ENCODE results near the gene SOBP. TPM values are rescaled to one million over a fixed set of nuclear protein-coding genes. Genes with fewer than 3 reads are reported as not detected.

The SOBP gene
- total and polyA plus RNA-seq, 2 experiments from 2014 or later: 1.5 to 3.0 TPM

DNA sequence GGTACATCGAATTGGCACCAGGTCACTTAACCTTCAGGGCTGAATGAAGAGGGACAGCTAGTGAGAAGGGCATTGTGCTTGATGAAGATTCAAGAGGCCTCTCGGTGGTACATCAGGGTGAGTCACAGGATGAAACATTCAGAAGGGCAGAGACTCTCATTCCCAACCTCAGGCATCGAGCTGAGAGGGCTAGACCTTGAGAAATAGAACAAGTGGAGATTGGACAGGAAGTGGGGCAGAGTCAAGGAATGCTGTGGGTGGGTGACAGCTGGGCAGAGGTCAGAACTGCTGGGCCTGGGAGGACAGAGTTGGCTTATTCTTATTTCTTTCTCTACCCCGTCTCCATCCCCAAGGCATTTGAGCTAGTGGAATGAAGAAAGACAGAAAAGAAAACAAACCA is 208.2 kb downstream of the SOBP start:
- H3F3A ChIP-seq (replicated peaks; ENCODE audit: low read depth): no peaks in the 10 kb centered on the region
- Mint-ChIP-seq H3K36me3 (ENCODE audit: low read depth) (peaks cover 4% of the 10 kb centered on the region; the same call in 1 of the 3 replicates), H3K4me1 (peaks cover 27% of the 10 kb centered on the region), H3K27ac (no peak overlapping the region; the same call in 1 of the 2 replicates), H3K4me3 (no peak overlapping the region), H3K9me3 (peaks cover 8% of the 10 kb centered on the region; the same call in 2 of the 3 replicates), H3K27me3 (ENCODE audit: insufficient read depth, low read depth, poor library complexity) (peaks cover 5% of the 10 kb centered on the region)
- H3K4me2 ChIP-seq: no peak overlapping the region
- no peaks in the 10 kb centered on the region for H3K36me3 ChIP-seq (ENCODE audit: insufficient read depth)
- peaks cover 17% of the 10 kb centered on the region for H3K4me1 ChIP-seq (ENCODE audit: insufficient read depth)
- peaks cover 6% of the 10 kb centered on the region; the same call in 1 of the 2 replicates for H3K9me2 ChIP-seq (ENCODE audit: insufficient read depth)
- no peaks in the 10 kb centered on the region for H3K79me2 ChIP-seq (replicated peaks; ENCODE audit: insufficient read depth)
- TF ChIP-seq ZNF114 (CRISPR knock-in tag; IDR thresholded peaks at IDR 0.05) (no peak), ZNF331 (CRISPR knock-in tag; IDR thresholded peaks at IDR 0.05; ENCODE audit: low read depth) (no peak)
- TF ChIP-seq, protein P1, sequence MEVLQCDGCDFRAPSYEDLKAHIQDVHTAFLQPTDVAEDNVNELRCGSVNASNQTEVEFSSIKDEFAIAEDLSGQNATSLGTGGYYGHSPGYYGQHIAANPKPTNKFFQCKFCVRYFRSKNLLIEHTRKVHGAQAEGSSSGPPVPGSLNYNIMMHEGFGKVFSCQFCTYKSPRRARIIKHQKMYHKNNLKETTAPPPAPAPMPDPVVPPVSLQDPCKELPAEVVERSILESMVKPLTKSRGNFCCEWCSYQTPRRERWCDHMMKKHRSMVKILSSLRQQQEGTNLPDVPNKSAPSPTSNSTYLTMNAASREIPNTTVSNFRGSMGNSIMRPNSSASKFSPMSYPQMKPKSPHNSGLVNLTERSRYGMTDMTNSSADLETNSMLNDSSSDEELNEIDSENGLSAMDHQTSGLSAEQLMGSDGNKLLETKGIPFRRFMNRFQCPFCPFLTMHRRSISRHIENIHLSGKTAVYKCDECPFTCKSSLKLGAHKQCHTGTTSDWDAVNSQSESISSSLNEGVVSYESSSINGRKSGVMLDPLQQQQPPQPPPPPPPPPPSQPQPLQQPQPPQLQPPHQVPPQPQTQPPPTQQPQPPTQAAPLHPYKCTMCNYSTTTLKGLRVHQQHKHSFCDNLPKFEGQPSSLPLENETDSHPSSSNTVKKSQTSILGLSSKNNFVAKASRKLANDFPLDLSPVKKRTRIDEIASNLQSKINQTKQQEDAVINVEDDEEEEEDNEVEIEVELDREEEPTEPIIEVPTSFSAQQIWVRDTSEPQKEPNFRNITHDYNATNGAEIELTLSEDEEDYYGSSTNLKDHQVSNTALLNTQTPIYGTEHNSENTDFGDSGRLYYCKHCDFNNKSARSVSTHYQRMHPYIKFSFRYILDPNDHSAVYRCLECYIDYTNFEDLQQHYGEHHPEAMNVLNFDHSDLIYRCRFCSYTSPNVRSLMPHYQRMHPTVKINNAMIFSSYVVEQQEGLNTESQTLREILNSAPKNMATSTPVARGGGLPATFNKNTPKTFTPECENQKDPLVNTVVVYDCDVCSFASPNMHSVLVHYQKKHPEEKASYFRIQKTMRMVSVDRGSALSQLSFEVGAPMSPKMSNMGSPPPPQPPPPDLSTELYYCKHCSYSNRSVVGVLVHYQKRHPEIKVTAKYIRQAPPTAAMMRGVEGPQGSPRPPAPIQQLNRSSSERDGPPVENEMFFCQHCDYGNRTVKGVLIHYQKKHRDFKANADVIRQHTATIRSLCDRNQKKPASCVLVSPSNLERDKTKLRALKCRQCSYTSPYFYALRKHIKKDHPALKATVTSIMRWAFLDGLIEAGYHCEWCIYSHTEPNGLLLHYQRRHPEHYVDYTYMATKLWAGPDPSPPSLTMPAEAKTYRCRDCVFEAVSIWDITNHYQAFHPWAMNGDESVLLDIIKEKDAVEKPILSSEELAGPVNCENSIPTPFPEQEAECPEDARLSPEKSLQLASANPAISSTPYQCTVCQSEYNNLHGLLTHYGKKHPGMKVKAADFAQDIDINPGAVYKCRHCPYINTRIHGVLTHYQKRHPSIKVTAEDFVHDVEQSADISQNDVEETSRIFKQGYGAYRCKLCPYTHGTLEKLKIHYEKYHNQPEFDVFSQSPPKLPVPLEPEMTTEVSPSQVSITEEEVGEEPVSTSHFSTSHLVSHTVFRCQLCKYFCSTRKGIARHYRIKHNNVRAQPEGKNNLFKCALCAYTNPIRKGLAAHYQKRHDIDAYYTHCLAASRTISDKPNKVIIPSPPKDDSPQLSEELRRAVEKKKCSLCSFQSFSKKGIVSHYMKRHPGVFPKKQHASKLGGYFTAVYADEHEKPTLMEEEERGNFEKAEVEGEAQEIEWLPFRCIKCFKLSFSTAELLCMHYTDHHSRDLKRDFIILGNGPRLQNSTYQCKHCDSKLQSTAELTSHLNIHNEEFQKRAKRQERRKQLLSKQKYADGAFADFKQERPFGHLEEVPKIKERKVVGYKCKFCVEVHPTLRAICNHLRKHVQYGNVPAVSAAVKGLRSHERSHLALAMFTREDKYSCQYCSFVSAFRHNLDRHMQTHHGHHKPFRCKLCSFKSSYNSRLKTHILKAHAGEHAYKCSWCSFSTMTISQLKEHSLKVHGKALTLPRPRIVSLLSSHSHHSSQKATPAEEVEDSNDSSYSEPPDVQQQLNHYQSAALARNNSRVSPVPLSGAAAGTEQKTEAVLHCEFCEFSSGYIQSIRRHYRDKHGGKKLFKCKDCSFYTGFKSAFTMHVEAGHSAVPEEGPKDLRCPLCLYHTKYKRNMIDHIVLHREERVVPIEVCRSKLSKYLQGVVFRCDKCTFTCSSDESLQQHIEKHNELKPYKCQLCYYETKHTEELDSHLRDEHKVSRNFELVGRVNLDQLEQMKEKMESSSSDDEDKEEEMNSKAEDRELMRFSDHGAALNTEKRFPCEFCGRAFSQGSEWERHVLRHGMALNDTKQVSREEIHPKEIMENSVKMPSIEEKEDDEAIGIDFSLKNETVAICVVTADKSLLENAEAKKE (CRISPR knock-in tag; IDR thresholded peaks at IDR 0.05): no peak
- TF ChIP-seq, protein P2, sequence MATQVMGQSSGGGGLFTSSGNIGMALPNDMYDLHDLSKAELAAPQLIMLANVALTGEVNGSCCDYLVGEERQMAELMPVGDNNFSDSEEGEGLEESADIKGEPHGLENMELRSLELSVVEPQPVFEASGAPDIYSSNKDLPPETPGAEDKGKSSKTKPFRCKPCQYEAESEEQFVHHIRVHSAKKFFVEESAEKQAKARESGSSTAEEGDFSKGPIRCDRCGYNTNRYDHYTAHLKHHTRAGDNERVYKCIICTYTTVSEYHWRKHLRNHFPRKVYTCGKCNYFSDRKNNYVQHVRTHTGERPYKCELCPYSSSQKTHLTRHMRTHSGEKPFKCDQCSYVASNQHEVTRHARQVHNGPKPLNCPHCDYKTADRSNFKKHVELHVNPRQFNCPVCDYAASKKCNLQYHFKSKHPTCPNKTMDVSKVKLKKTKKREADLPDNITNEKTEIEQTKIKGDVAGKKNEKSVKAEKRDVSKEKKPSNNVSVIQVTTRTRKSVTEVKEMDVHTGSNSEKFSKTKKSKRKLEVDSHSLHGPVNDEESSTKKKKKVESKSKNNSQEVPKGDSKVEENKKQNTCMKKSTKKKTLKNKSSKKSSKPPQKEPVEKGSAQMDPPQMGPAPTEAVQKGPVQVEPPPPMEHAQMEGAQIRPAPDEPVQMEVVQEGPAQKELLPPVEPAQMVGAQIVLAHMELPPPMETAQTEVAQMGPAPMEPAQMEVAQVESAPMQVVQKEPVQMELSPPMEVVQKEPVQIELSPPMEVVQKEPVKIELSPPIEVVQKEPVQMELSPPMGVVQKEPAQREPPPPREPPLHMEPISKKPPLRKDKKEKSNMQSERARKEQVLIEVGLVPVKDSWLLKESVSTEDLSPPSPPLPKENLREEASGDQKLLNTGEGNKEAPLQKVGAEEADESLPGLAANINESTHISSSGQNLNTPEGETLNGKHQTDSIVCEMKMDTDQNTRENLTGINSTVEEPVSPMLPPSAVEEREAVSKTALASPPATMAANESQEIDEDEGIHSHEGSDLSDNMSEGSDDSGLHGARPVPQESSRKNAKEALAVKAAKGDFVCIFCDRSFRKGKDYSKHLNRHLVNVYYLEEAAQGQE (IDR thresholded peaks at IDR 0.05; ENCODE audit: unreplicated experiment): no peak
- ATAC-seq (no peak), DNase-seq (ENCODE audit: low spot score) (no peak)
- no peaks in the 10 kb centered on the region for H4K20me1 ChIP-seq (replicated peaks; ENCODE audit: insufficient read depth)
- H3K27me3 ChIP-seq (ENCODE audit: insufficient read depth): no peaks in the 10 kb centered on the region
- H2AFZ ChIP-seq: no peak overlapping the region
- H3K4me3 ChIP-seq: no peak overlapping the region
- H3K27ac ChIP-seq (ENCODE audit: low read depth): no peak overlapping the region
